ENCODE results near the gene SH3BP5L. TPM values are rescaled to one million over a fixed set of nuclear protein-coding genes. Genes with fewer than 3 reads are reported as not detected.

SH3BP5L gene
- total and polyA plus RNA-seq, 2 of the 8 experiments (the other 6 are each of a cell fraction or from before 2014, with no cell fraction given) = 20.2 to 28.4 TPM

GRCh38 chr1:248815407-248816034 is 10.2 kb downstream of the SH3BP5L start (continued):
- TF ChIP-seq TBP (IDR thresholded peaks at IDR 0.05; ENCODE audit: low read depth, low read length) = no peak

Data from H1 (cell line).